ENCODE data around the gene ABT1. TPM values are rescaled to one million over a fixed set of nuclear protein-coding genes. Genes with fewer than 3 reads are reported as not detected.

The ABT1 gene
- total and polyA plus RNA-seq, 2 of the 8 experiments (the other 6 are each of a cell fraction or from before 2014, with no cell fraction given) = 20.5 to 30.7 TPM

- TF ChIP-seq PHF8 (conservative IDR thresholded peaks at IDR 0.05; ENCODE audit: low read depth, low read length) (no peak), POLR2A (IDR thresholded peaks at IDR 0.05; ENCODE audit: control extremely low read depth in 1 of 2, low read depth in 2 of 2, low read length in 2 of 2) (no peak), RAD21 (IDR thresholded peaks at IDR 0.05 in 1 of 2, conservative IDR thresholded peaks at IDR 0.05 in 1 of 2; ENCODE audit: low read depth in 2 of 2, low read length in 2 of 2) (no peak), CBX5 (IDR thresholded peaks at IDR 0.05; ENCODE audit: low read depth, low read length) (no peak)
Observed at GRCh38 chr6:26578741-26579140, 18.0 kb upstream of the ABT1 start (continued).
